Epidermal melanocyte (primary cell): ENCODE measurements around the gene CFAP300.

Experiments
- DNase-seq: peaks from one replicate; pipeline ENCODE4 v3.0.0; 2011; ENCODE audit warnings: low spot score; ENCODE audit not compliant: insufficient read length

Gene CFAP300

DNA sequence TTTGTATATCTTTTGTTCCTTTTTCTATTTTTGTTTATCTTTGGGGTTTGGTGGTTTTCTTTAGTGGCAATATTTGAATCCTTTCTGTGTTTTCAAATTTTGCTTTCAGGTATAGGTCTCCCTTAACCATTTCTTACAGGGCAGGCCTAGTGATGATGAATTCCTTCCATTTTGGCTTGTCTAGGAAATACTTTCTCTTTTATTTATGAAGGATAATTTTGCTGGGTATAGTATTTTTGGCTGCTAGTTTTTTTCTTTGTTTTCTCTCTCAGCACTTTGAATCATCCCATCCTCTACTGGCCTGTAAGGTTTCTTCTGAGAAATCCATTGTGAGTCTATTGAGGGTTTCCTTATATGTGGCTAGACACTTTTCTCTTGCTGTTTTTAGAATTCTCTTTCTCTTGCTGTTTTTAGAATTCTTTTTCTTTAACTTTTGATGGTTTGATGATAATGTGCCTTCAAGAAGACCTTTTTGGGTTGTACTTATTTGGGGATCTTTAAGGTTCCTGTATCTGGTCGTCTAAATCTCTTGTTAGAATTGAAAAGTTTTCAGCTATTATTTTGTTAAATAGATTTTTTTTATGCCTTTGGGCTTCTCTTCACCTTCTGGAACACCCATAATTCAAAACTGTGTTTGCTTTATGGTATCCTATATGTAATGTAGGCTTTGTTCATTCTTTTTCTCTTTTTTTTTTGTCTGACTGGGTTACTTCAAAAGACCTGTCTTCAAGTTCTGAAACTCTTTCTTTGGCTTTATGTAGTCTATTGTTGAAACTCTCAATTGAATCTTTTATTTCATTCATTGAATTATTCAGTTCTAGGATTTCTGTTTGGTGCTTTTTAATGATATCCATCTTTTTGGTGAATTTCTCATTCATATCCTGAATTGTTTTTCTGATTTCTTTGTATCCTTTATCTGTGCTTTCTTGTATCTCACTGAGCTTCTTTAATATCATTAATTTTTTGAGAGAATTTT, 24.5 kb downstream of the CFAP300 start:
- DNase-seq = no peak

GRCh38 chr11:102073253-102073652, 26.0 kb downstream of the CFAP300 start:
- DNase-seq = no peak

DNA sequence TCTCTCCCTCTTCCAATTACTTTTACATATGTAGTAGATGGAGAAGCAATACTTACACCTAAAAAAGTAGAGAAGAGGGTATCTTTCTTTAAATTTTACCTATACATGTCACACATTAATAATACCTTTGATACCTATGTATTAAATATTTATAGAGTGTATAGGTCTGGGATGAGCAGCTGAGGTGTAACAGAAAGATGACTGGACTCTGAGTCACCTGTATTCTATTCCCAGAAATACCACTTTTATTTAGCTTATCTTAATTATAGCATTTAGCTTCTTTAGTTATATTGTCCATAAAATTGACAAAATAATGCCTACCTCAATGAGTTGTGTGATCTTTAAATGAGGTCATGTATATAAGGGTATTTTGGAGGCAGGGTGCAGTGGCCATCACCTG, 32.4 kb downstream of the CFAP300 start:
- no peak for DNase-seq

DNA sequence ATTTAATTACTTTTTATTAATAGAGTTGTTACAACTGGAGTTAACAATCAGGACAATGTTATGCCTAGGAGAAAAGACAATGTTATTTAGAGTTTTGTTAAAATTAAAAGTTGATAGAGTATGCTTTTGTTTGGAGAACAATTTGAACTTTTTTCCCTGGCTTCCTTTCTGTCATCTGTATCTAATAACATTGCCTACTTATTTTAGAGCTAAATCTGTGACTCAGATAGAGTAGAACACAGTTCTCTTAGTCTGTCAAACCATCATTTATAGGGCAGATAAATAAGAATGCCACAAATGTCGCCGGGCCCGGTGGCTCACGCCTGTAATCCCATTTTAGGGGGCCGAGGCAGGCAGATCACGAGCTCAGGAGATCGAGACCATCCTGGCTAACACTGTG, 34.1 kb downstream of the CFAP300 start:
- peak; percentile 27 for DNase-seq

- DNase-seq = no peak
Measured at GRCh38 chr11:102085864-102086551, 38.8 kb downstream of the CFAP300 start.

DNA sequence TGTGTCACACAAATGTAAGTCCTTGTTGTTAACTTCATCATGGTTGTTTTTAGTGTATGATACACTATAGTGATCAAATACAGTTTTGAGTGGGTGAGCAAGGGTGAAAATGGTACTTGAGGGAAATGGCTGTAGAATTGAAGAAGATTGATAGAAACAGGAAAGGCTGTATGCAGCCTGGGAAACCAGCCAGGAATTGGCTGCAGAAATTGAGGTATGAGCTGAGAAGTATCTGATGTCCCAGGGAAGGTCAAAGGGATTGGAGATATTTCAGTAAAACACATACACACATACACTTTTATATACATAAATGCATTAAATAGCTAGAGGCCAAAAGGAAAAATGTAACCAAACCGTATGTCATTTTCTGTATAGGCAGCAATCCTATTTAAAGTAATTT, 49.9 kb downstream of the CFAP300 start:
- DNase-seq = no peak

DNA sequence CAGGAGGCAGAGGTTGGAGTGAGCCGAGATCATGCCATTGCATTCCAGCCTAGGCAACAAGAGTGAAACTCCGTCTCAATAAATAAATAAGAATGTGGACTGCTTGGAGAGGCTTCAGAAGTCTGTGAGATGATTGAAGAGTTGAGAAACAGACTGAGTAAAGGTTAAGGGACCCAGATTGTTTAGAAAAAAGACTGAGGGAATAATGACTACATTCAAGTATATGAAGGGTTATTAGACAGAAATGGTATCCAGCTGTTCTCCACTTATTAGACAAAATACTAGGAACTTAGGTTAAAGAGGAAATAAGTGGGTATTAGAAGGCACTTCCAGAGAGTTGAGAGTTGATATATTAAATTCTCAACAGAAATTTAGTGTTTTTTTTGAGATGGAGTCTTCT, 52.5 kb downstream of the CFAP300 start:
- DNase-seq = no peak

DNA sequence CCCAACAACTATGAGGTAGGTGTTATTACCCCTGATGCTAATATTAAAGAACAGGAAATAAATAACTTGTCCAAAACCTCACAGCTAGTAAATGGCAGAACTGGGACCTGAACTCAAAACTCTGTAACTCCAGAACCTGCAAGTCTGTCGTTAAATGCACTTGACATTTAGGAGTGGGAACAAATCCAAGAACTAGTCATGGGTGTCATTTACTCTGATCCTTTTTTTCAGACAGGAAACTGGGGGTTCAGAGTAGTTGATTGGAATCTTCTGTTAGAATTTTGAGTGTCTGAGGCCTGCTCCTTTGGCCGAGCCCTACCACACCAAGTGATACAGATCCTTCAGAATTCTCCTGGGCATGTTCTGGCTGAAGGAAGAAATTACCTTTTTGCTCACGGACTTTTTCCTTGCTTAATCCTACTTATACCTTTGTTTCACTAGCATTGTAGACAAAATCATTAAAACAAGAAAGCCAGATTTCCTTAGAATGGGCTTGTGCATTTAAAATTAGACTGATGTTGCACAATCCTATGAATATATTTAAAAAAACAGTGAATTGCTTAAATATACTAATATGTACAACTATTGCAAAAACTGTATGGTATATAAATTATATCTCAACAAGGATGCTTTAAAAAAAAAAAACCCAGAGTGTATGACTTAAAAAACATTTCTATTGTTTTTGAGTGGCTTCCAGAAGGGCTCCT, 61.6 kb downstream of the CFAP300 start:
- DNase-seq = no peak

- peak; percentile 42 for DNase-seq
Measured at GRCh38 chr11:102109896-102110760, 62.9 kb downstream of the CFAP300 start, which contains the start of gene YAP1. YAP1 (plus strand) TSS chr11:102110447; CDS start chr11:102110849, 402 bp downstream.

- DNase-seq = no peak
Measured at GRCh38 chr11:102110761-102111010, 63.4 kb downstream of the CFAP300 start.

GRCh38 chr11:102111011-102111786, 64.0 kb downstream of the CFAP300 start:
- peak; percentile 45 for DNase-seq

DNA sequence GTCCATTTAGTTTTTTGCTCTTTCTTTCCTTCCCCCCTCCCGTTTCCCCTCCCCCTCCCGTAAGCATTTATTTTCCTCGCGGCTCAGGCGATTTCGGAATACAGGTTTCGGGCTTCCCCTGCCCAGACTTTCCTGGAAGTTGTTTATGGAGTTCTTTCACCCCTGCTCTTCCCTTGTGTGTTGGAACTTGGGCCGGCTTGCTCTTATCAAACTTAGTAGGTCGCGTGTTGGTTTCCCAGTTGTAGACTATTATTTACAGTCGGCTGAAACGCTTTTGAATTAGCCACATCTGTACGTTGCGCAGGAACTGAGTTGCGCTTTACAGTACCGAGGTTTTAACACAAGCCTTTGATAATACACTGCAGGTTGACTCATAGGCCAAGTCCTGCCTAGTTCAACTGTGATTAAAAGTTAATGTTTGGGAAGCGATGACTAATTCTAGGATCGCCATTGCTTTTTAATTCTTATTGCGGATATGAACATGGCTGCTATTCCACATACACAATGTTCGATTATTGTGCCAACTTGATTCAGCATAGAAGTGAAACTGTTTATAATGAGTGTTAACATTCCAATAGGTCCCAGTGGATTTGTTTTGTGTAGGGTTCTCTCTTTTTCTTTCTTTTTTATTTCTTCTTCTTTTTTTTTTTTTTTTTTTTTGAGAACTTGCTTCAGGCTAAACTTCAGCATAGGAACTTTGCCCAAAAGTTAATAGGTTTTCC, 64.7 kb downstream of the CFAP300 start:
- DNase-seq = peak; percentile 33

DNA sequence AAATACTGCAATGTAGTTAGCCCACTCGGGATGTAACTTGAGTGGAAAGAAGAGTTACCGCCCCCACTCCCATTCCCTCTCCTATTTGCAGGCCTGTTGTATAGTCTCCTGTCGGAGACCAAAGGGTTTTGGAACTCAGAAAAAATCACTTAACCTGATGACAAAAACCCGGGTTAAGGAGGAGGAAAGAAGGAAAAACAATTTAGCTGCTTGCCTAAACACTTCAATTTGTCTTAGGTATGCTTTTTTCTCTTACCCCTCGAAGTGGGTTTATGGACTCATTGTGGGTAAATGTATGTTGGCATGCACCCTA, 65.2 kb downstream of the CFAP300 start:
- DNase-seq = no peak

DNA sequence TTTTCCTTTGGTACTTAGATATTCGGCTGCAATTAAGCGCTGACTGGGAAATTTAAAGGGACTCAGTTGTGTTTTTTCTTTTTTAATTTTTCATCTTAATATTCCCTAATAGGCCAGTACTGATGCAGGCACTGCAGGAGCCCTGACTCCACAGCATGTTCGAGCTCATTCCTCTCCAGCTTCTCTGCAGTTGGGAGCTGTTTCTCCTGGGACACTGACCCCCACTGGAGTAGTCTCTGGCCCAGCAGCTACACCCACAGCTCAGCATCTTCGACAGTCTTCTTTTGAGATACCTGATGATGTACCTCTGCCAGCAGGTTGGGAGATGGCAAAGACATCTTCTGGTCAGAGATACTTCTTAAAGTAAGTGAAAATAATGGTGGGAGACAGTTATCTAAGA, 66.8 kb downstream of the CFAP300 start:
- no peak for DNase-seq

DNA sequence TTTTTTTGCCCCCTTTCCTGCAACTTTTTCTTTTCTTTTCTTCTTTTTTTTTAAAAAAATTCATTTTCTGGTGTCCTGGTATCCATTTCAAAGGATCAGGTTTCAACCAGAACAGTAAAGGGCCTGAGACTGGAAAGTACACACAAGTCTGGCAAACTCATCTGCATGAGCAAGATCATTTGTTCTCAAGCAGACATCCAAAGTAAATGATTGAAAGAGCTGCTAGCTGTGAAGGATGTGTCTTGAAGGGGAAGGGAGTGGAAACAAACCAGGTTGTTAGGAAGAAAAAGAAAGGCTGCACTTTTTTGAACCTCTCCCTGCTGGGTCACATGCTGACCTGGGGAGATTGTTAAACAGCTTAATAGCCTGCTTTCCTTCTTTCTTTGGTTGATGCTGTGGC, 68.3 kb downstream of the CFAP300 start:
- DNase-seq = no peak

GRCh38 chr11:102116453-102117205, 69.4 kb downstream of the CFAP300 start:
- DNase-seq = no peak

GRCh38 chr11:102117472-102118113, 70.4 kb downstream of the CFAP300 start:
- no peak for DNase-seq

- DNase-seq = no peak
Measured at GRCh38 chr11:102118937-102119336, 71.7 kb downstream of the CFAP300 start.

DNA sequence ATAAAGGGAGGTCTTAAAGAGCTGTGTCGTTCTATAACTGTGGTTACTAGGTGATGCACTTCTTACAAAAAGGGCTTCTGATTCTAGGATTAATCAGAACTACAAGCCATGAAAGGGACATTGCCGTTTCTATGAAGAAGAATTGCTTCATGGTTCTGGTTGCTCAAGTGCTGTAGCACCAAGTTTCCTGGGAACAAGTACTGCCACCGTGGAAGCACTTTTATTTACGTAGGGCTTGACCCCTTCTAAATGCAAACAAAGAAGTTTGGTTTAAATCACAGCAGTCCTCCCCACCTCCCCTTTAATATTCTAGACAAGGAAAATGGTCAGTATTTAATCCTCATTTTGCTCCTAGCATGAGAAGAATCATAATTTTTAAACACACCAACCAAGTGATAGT, 72.8 kb downstream of the CFAP300 start:
- no peak for DNase-seq
